ENCODE data around the gene RFNG. TPM values are rescaled to one million over a fixed set of nuclear protein-coding genes. Genes with fewer than 3 reads are reported as not detected.

Gene RFNG
- total and polyA plus RNA-seq, 2 of the 13 experiments (the other 11 are each of a cell fraction or from before 2014, with no cell fraction given), result 61.4 to 64.0 TPM

GRCh38 chr17:82047914-82048570, 3.6 kb downstream of the RFNG start:
- no peaks in the 10 kb centered on the region for H3K9me3 ChIP-seq (ENCODE audit: low read length)
- in situ Hi-C loops (cut with HindIII; ENCODE audit: extremely low pct_ligation_motif_present, low pct_unique_long_range_greater_than_20kb), result no loop called here

GRCh38 chr17:82047379-82047778, 4.2 kb downstream of the RFNG start:
- ChIA-PET POLR2A (no interaction called here), CTCF (ENCODE audit: low intra/inter-chr PET ratio, low total read pairs) (no interaction called here)
- no peak overlapping the region for H3K4me2 ChIP-seq (ENCODE audit: low read depth, low read length)
- FAIRE-seq (no peak), ATAC-seq (no peak), DNase-seq (ENCODE audit: low spot score) (no peak)
- no peak overlapping the region for H3K27ac ChIP-seq (ENCODE audit: extremely low read length, insufficient read depth, low read length)
- no TSS peak for BruUV-seq (replicated peaks)
- peaks cover 23% of the 10 kb centered on the region for H3K79me2 ChIP-seq (ENCODE audit: insufficient read depth, low read length)
- H3K9ac ChIP-seq (ENCODE audit: insufficient read depth, low read depth, low read length), result no peak overlapping the region
- no peak overlapping the region for H3K4me3 ChIP-seq (replicated peaks in 1 of 3; ENCODE audit: insufficient read depth in 1 of 3, low read depth in 2 of 3, low read length in 3 of 3)
- H3K27me3 ChIP-seq (ENCODE audit: control insufficient read depth in 1 of 2, insufficient read depth in 2 of 2, low read length in 2 of 2), result no peaks in the 10 kb centered on the region; a peak in 2 of 5 replicates
- WGBS (ENCODE audit: low lambda C conversion rate), result 95% methylated on average over 24 of the region's 24 CpGs
- H3K9me3 ChIP-seq (ENCODE audit: low read length), result no peaks in the 10 kb centered on the region
- TF ChIP-seq ARID5B (CRISPR knock-in tag; IDR thresholded peaks at IDR 0.05) (no peak), AGO2 (optimal IDR thresholded peaks at IDR 0.05; ENCODE audit: low read depth, low read length) (peak; percentile 18), ZNF747 (CRISPR knock-in tag; IDR thresholded peaks at IDR 0.05; ENCODE audit: borderline replicate concordance) (no peak), ZFP37 (CRISPR knock-in tag; IDR thresholded peaks at IDR 0.05; ENCODE audit: borderline replicate concordance) (no peak), RBFOX2 (IDR thresholded peaks at IDR 0.05; ENCODE audit: low read depth, low read length) (peak; percentile 58), ZNF160 (CRISPR knock-in tag; IDR thresholded peaks at IDR 0.05) (no peak), ZNF614 (CRISPR knock-in tag; IDR thresholded peaks at IDR 0.05; ENCODE audit: borderline replicate concordance) (no peak), HNRNPL (IDR thresholded peaks at IDR 0.05; ENCODE audit: low read depth, low read length) (0 out of 2 replicates have a peak, but pooled peaks have one; percentile 20), ZC3H4 (CRISPR knock-in tag; IDR thresholded peaks at IDR 0.05; ENCODE audit: borderline replicate concordance) (no peak), CEBPG (CRISPR knock-in tag; IDR thresholded peaks at IDR 0.05) (no peak), ZNF768 (CRISPR knock-in tag; IDR thresholded peaks at IDR 0.05) (peak; percentile 22; the same call in 1 of the 2 replicates), ZNF564 (CRISPR knock-in tag; IDR thresholded peaks at IDR 0.05) (no peak), ZNF234 (CRISPR knock-in tag; conservative IDR thresholded peaks at IDR 0.05) (no peak), RXRA (CRISPR knock-in tag; IDR thresholded peaks at IDR 0.05) (no peak)
- H2AFZ ChIP-seq (ENCODE audit: low read length), result no peak overlapping the region
- intact Hi-C loops (cut with micrococcal nuclease; ENCODE audit: unreplicated experiment) (no loop called here), in situ Hi-C loops (cut with HindIII; ENCODE audit: extremely low pct_ligation_motif_present, low pct_unique_long_range_greater_than_20kb) (no loop called here)
- H4K20me1 ChIP-seq (ENCODE audit: insufficient read depth, low read length), result no peaks in the 10 kb centered on the region
- peaks cover 8 to 29% of the 10 kb centered on the region in 2 experiments; a peak in 4 of 5 replicates for H3K36me3 ChIP-seq (replicated peaks in 1 of 2; ENCODE audit: control insufficient read depth in 1 of 2, insufficient read depth in 2 of 2, low read length in 2 of 2)
- peaks cover 39% of the 10 kb centered on the region for H3K4me1 ChIP-seq (ENCODE audit: insufficient read depth, low read length)

More at GRCh38 chr17:82047914-82048570, 3.6 kb downstream of the RFNG start:
- DNase-seq (ENCODE audit: low spot score) (no peak), ATAC-seq (no peak), FAIRE-seq (no peak)
- TF ChIP-seq PCBP1 (IDR thresholded peaks at IDR 0.05; ENCODE audit: borderline replicate concordance, low read depth, low read length) (0 out of 2 replicates have a peak, but pooled peaks have one; percentile 44), AGO2 (optimal IDR thresholded peaks at IDR 0.05; ENCODE audit: low read depth, low read length) (peak; percentile 64), ZSCAN21 (CRISPR knock-in tag; IDR thresholded peaks at IDR 0.05; ENCODE audit: borderline replicate concordance) (no peak)
- H3K79me2 ChIP-seq (ENCODE audit: insufficient read depth, low read length), result peaks cover 30% of the 10 kb centered on the region
- H3K9ac ChIP-seq (ENCODE audit: insufficient read depth, low read depth, low read length), result no peak overlapping the region
- peaks cover 8 to 29% of the 10 kb centered on the region in 2 experiments; a peak in 4 of 5 replicates for H3K36me3 ChIP-seq (replicated peaks in 1 of 2; ENCODE audit: control insufficient read depth in 1 of 2, insufficient read depth in 2 of 2, low read length in 2 of 2)
- 91% methylated on average over 14 of the region's 25 CpGs for WGBS (ENCODE audit: low lambda C conversion rate)
- peaks cover 40% of the 10 kb centered on the region for H3K4me1 ChIP-seq (ENCODE audit: insufficient read depth, low read length)
- no peak overlapping the region for H3K4me3 ChIP-seq (replicated peaks in 1 of 3; ENCODE audit: insufficient read depth in 1 of 3, low read depth in 2 of 3, low read length in 3 of 3)
- ChIA-PET POLR2A (no interaction called here), CTCF (ENCODE audit: low intra/inter-chr PET ratio, low total read pairs) (no interaction called here)
- H3K27ac ChIP-seq (ENCODE audit: extremely low read length, insufficient read depth, low read length), result no peak overlapping the region
- H4K20me1 ChIP-seq (ENCODE audit: insufficient read depth, low read length), result no peaks in the 10 kb centered on the region; the same call in 1 of the 2 replicates
- no peaks in the 10 kb centered on the region; a peak in 2 of 5 replicates for H3K27me3 ChIP-seq (ENCODE audit: control insufficient read depth in 1 of 2, insufficient read depth in 2 of 2, low read length in 2 of 2)
- no peak overlapping the region for H3K4me2 ChIP-seq (ENCODE audit: low read depth, low read length)
- intact Hi-C loops (cut with micrococcal nuclease; ENCODE audit: unreplicated experiment), result no loop called here
- no TSS peak for BruUV-seq (replicated peaks)
- H2AFZ ChIP-seq (ENCODE audit: low read length), result no peak overlapping the region
